GM12891 (cell line): ENCODE measurements around the gene KRT3.

Source experiments
- DNase-seq: peaks from one replicate; pipeline ENCODE4 v3.0.0; 2011; ENCODE audit warnings: low spot score; ENCODE audit not compliant: insufficient read length
- FAIRE-seq: peaks from 2 replicates; lab custom pipeline; 2011; peaks lifted over from hg19 to GRCh38; lab: Jason Lieb, UNC
- PAX5 ChIP-seq: IDR thresholded peaks from 2 replicates; pipeline ENCODE4 v1.6.1; 2011; ENCODE audit warnings: low read length, moderate library complexity, mild to moderate bottlenecking; ENCODE audit not compliant: insufficient read depth, severe bottlenecking
- POLR2A ChIP-seq: IDR thresholded peaks from 2 replicates; pipeline ENCODE4 v1.6.1; 2011; ENCODE audit warnings: low read depth, low read length, control low read depth
- POLR2AphosphoS5 ChIP-seq: IDR thresholded peaks from 2 replicates; pipeline ENCODE4 v1.6.1; 2011; ENCODE audit warnings: low read depth, low read length, control low read depth
- POU2F2 ChIP-seq: IDR thresholded peaks from 2 replicates; pipeline ENCODE4 v1.6.1; 2011; ENCODE audit warnings: low read depth, mild to moderate bottlenecking, control low read depth, low read length, moderate library complexity
- SPI1 ChIP-seq: IDR thresholded peaks from 2 replicates; pipeline ENCODE4 v1.6.1; 2011; ENCODE audit warnings: low read depth, low read length, control low read depth
- TAF1 ChIP-seq: IDR thresholded peaks from 2 replicates; pipeline ENCODE4 v1.6.1; 2011; ENCODE audit warnings: low read depth, low read length, control low read depth

Gene KRT3

GRCh38 chr12:52783563-52784316 is 12.2 kb downstream of the KRT3 start:
- no peak for FAIRE-seq
- DNase-seq, result no peak
- TF ChIP-seq PAX5, result no peak
- no peak for TF ChIP-seq POU2F2
- no peak for TF ChIP-seq POLR2AphosphoS5
- TF ChIP-seq TAF1, result no peak
- no peak for TF ChIP-seq POLR2A
- no peak for TF ChIP-seq SPI1

- TF ChIP-seq POU2F2 (no peak), POLR2AphosphoS5 (no peak), PAX5 (no peak), POLR2A (no peak), TAF1 (no peak), SPI1 (no peak)
- FAIRE-seq (no peak), DNase-seq (no peak)
Observed at GRCh38 chr12:52782502-52782901, 13.4 kb downstream of the KRT3 start.

- TF ChIP-seq TAF1, result no peak
- TF ChIP-seq PAX5, result no peak
- TF ChIP-seq POU2F2, result no peak
- no peak for TF ChIP-seq POLR2AphosphoS5
- no peak for TF ChIP-seq SPI1
- TF ChIP-seq POLR2A, result no peak
- FAIRE-seq (no peak), DNase-seq (no peak)
Observed at GRCh38 chr12:52781399-52782082, 14.4 kb downstream of the KRT3 start.

GRCh38 chr12:52779914-52780313 is 16.0 kb downstream of the KRT3 start:
- DNase-seq (no peak), FAIRE-seq (no peak)
- no peak for TF ChIP-seq POU2F2
- TF ChIP-seq POLR2AphosphoS5, result no peak
- TF ChIP-seq POLR2A, result no peak
- TF ChIP-seq TAF1, result no peak
- TF ChIP-seq PAX5, result no peak
- no peak for TF ChIP-seq SPI1

GRCh38 chr12:52778833-52779232 is 17.1 kb downstream of the KRT3 start:
- FAIRE-seq, result no peak
- no peak for DNase-seq
- TF ChIP-seq POU2F2, result no peak
- no peak for TF ChIP-seq POLR2A
- no peak for TF ChIP-seq POLR2AphosphoS5
- no peak for TF ChIP-seq SPI1
- TF ChIP-seq TAF1, result no peak
- TF ChIP-seq PAX5, result no peak

- DNase-seq, result no peak
- no peak for FAIRE-seq
- TF ChIP-seq POLR2AphosphoS5 (no peak), TAF1 (no peak), POLR2A (no peak), SPI1 (no peak), PAX5 (no peak), POU2F2 (no peak)
Observed at GRCh38 chr12:52777566-52777965, 18.4 kb downstream of the KRT3 start.

GRCh38 chr12:52776913-52777395 is 19.0 kb downstream of the KRT3 start, which contains the start of gene KRT76:
Gene KRT76 (minus strand): TSS chr12:52777345. CDS start chr12:52777291, 54 bp downstream.
- FAIRE-seq (no peak), DNase-seq (no peak)
- TF ChIP-seq TAF1 (no peak), SPI1 (no peak), POLR2AphosphoS5 (no peak), POU2F2 (no peak), PAX5 (no peak), POLR2A (no peak)

GRCh38 chr12:52776435-52776834 is 19.5 kb downstream of the KRT3 start:
- no peak for DNase-seq
- no peak for TF ChIP-seq POLR2A
- no peak for FAIRE-seq

- no peak for TF ChIP-seq POLR2A
- no peak for TF ChIP-seq TAF1
- no peak for TF ChIP-seq POU2F2
- TF ChIP-seq POLR2AphosphoS5, result no peak
- no peak for TF ChIP-seq PAX5
- TF ChIP-seq SPI1, result no peak
- no peak for DNase-seq
- no peak for FAIRE-seq
Observed at GRCh38 chr12:52774629-52775250, 21.2 kb downstream of the KRT3 start.
